GM21786 (cell line): ENCODE results near the gene IPPK.
"Not testable (repeated sequence)": the region's sequence is repeated elsewhere in the genome, so short reads cannot be mapped to it uniquely, and the experiment has no call there.

Experiments
- ATAC-seq: cut with Tn5 transposase; IDR thresholded peaks from one replicate; pipeline ENCODE4 v1.9.1; 2021; ENCODE audit not compliant: unreplicated experiment

IPPK gene

GRCh38 chr9:92638621-92639101 lies 31.3 kb downstream of the IPPK start:
- no peak for ATAC-seq

GRCh38 chr9:92637886-92638620 lies 31.9 kb downstream of the IPPK start:
- ATAC-seq = no peak

DNA sequence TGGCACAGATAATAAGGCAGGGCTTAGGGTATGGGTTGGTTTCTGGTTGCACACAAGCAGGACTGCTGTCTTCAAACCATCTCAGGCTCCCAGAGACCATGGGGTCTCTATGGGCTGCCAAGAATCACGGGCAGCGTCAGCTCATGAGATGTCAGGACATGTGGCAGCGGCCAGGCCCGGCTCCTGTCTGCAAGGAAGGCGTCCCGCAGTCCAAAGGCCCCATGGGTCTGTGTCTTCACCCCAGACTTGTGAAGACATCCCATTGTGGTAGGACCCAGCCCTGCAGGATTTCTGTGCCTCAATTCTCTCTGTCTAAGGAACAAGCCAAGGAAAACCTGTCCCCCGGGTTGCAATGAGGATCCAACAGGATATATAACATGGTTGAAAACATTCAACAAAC lies 32.6 kb downstream of the IPPK start:
- ATAC-seq = no peak

- no peak for ATAC-seq
Observed at GRCh38 chr9:92636627-92637026, 33.3 kb downstream of the IPPK start.

DNA sequence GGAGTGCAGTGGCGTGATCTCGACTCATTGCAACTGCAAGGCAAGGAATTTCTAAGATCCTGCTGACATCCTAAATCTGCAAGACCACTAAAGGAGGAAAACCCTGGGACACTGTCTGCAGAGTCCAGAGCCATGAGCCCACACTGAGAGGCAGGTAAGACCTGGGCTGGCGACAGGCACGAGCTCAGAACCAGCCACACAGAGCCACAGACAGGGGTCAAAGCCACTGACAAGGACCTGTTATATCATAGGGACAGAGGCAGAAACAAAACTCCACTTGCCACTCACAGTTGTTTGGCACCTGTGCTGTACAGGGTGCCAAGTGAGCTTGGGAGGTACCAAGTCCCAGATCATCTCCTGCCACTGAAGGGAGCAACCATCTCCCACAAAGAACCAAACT lies 34.2 kb downstream of the IPPK start:
- no peak for ATAC-seq

DNA sequence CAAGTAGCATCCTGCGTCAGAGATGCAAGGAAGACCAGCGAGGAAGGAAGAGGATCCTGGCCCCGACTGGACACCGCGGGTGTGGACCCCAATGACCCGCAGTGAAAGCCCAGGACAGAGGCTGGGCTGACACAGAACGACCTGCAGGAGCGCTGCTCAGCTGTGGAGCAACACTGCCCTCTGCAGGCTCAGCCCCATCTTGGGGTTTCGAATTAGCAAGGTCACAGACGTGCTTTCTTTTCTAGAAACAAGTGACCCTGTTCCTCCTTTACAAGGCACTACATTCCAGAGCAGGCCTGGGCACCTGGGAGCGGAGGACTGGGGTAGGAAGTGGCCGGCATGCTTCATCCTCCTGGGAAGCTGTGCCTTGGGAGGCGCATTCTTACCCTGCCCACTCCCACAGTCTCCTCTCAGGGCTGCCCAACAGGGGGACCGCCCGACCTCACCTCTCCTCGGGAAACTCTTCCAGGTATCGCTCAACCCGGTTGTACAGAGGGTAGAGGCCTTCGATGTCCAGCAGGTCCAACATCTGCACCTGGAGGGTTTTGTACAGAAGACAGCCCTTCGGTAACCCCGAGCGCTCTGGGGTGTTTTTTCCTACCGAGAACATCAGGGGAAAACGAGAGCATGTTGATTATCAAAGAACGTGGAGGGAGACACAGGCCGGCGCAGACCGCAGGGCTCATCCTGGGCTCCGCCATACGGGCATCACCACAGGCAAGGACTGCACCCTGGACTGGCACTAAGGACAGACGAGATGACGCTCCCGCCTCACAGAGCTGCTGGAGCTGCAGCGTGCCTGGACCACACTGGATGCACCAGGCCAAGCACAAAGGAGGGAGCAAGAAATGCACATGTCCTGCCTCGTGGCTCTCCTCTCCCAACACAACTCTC lies 35.0 kb downstream of the IPPK start:
- no peak for ATAC-seq

DNA sequence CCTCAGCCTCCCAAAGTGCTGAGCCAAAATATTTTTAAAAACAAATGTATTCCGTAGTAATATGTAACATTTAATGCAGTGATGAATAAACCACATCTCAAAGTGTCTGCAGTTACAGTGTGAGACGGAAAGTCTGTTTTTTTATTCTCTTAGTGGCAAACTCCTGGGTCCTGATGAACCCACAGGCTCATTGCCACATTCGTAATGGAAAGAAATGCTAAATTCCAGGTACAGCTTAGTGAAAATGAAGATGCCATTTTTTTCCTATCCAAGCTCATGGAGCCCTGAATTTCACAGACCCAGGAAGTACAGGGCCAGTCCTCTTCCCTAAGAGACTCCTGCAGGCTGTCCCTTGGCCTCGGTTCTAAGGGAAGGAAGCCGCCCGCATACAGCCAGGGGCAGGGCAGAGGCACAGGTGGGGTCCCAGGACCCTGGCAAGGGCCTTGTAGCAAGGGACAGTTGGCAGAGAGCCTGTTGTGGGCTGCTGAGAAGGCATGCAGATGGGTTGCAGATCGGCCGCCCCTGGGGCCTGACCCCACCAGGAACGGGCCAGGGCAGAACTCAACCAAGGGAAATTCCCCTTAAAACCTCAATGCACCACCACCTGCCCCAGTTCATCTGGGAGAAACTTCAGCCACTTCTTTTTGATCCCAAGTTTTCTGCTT lies 36.2 kb downstream of the IPPK start:
- no peak for ATAC-seq

- no peak for ATAC-seq
Observed at GRCh38 chr9:92632641-92633040, 37.3 kb downstream of the IPPK start.

DNA sequence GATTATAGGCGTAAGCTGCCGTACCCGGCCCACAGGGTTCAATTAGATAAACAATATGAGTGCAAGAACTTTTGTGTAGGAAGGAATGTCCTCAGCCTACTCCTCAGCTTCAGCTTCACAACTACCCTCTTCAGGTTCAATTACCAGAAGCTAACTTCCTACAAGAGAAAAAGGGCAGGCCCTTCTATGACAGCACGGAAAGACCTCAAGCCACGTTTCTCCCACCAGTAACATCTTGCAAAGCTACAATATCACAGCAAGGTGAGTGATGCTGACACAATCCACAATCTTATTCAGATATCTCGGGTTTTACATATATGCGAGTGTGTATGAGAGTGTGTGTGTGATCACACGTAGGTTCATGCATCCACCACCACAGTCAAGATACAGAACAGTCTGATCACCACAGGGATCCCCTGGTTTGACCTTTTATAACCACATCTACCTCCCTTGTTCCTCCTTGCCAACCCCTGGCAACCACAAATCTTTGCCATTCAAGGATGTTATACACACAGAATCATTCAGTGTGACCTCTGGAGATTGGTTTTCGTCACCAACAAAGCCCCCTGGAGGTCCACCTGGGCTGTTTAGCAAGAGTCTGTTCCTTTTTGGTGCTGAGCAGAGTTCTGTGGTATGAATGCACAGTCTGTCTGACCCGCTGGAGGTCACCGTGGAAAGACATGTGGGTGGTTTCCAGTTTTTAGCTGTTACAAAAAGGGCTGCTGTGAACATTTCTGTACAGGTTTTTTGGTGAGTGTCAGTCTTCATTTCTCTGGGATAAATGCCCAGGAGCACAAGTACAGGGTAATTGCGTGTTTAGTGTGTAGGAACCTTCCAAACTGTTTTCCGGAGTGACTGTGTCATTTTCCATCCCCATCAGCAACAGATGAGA lies 38.2 kb downstream of the IPPK start:
- no peak for ATAC-seq

DNA sequence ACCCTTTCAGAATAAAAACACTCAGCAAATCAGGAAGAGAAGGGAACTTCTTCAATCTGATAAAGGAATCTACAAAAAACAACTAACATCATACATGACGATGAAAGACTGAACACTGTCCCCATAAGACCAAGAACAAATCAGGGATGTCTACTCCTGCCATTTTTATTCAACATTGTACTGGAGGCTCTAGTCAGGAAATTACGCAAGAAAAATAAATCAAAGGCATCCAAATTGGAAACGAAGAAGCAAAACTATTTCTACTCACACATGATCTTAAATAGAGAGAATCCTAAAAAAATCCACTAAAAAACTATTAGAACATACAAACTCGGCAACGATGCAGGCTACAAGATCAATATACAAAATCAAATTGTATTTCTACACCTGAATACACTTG lies 42.3 kb downstream of the IPPK start:
- ATAC-seq = no peak

DNA sequence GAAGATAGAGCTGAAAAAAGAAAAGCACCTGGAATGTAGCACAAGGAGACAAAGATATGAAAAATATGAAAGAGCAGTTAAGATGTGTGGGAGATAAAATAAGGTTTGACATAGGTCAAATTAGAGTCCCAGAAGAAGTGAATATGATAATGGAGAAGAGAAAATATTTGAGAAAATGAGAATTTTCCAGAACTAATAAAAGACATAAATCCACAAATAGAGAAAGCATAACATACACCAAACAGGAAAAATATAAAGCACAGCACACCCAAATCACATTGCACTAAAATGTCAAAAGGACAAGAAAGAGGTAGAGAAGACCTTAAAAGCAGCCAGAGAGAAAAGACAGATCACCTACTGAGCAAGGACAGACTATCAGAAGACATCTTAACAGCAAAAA lies 43.4 kb downstream of the IPPK start:
- ATAC-seq = no peak

- not testable (repeated sequence) for ATAC-seq
Observed at GRCh38 chr9:92623936-92624335, 46.0 kb downstream of the IPPK start.

GRCh38 chr9:92620845-92621244 lies 49.1 kb downstream of the IPPK start:
- ATAC-seq = no peak

DNA sequence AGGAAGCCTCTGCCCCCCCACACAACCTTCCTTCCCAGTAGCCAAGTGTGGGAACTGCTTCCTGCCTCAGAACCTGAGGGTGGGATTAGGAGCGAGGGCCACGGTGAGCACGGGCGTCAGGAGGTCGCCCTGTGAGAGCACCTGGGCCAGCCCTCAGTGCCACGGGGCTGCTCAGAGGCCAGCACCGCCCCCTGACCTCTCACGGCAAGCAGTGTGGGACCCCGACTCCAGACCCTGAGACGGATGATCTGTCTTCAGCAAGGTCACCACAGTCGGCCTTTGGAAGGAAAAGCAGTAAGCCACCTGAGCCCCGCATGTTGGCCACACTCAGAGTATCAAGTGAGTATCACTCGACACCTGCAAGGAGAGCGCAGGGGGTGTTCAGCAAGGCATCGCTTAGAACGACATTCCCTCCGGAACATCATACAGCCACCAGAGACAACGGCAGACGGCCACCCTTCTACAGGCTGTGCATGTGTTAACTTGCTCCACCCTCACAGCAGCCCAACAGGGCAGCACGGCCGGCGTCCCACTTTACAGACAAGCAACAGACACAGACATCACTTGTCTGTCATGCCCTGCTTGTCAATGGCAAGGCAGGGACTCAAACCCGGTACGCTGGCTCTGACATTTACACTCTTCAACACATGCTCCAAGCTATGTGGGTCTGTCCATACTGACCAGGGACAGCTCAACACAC lies 50.2 kb downstream of the IPPK start:
- ATAC-seq = no peak

DNA sequence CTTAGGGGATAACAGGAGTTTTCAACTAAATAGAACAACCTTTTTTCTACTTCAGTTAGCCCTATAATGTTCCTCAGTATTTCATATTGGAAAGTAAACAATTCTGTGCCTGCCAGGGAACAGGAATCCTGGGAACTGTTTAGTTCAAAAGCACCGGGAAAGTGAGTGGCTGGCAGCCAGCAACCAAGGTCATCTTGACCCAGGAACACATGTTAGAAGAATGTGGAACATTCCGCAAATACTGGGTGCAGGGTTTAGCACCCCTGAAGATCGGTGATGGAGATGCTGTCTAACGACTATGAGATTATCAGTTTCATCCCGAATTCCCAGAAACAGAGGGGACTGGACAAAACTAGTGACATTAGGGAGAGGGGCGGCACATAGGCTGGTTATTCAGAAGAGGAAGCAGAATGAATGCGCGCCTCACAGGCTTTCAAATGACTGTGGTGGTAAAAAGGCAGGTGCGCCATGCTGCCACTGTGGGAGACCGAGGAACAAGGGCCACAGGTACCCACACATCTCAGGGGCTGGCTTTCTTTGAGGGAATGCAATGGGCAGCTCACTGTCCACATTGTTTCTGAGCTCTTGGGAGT lies 51.2 kb downstream of the IPPK start:
- no peak for ATAC-seq

DNA sequence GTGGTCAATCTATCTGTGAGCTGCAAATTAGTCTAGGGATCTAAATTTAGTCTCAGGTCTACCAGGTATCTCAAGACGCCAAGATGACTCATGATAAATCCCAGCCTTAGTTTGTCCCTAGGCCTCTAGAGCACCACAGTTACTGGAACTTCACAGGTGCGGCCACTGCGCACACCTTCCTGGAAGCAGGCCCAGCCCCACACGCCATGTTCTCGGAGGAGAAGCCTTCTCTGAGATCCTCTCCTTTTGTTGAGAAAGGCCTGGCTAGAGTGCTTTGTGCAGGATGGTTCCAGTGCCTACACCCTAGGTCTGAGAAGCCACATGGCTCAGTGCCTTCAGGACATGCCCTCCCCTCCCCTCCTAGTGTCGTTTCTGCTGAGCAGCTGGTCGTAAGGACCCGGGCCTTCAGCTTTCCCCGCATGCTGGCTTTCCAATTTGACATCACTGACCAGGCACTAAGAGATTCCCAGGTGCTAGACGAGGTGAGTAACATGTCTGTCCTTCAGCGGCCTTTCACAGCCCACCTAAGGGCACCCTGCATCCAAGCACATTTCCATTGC lies 51.9 kb downstream of the IPPK start:
- ATAC-seq = no peak

DNA sequence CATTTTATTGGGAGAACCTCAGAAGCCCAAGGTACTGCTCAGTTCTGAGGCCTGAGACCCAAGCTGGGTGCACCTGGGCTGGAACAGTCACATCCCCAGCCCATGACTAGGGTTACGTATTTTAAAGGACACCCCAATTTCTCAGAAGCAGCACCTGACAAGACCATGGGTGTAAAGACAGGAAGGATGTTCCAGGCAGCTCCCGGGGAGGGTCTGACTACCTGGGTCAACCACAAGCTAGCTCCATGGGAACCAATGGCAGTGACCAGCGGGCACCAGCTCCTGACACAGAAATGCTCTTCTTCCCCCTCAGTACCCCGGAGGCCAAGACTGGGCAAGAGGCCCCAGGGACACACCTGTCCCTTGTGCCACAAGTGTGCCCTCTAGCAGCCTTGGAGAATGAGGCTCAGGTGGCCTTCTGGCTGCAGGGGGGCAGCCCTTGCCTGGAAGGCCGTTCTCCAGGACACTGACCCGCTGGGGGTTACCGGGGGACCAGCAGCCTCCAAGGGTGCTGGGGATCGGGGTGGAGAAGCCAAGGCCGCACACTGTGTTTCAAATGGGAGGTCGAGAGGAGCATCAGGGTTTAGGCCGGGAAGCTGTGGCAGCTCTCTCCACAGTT lies 52.6 kb downstream of the IPPK start:
- ATAC-seq = no peak

GRCh38 chr9:92616655-92617111 lies 53.2 kb downstream of the IPPK start:
- no peak for ATAC-seq

DNA sequence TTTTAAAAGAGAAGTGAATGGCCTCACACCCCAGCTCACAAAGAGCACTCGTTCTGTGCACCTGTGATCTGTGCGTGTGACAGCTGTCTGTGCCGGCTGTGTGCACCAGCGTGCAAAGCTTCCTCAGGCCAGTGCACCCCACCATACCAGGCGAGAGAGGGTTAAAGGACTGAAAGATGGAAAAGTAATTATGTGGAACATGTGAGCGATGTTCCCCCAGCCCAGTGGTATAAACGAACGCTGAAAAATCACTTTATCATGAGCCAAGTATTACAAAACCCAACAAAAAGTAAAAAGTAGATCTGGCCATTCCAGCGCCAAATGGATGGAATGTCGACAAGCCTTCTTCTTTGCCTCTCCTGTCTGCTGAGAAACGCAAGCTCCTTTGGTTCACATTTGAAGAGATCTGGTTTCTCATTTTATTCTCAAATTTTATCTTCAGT lies 53.7 kb downstream of the IPPK start:
- no peak for ATAC-seq
